A673 (cell line): Measurements from ENCODE around the gene FSCN2. TPM values are rescaled to one million over a fixed set of nuclear protein-coding genes. Genes with fewer than 3 reads are reported as not detected.
A peak's percentile ranks its signal among the peaks of the same experiment; 100 is the strongest.

Experiments
- BruUV-seq: library from RNA; stranded (reverse); fragments of 400-500 nt; replicated peaks from 2 replicates; lab custom pipeline; 2021; lab: Mats Ljungman, UMichigan
- CTCF ChIA-PET: fragments of 300-600 bp; sonication (Branson Sonifier 250); formaldehyde crosslinking; loops from one replicate; lab custom pipeline; 2022; ENCODE audit warnings: antibody characterized with exemption; lab: Charles Lee
- POLR2A ChIA-PET: fragments of 300-600 bp; sonication (Branson Sonifier 250); formaldehyde crosslinking; loops from one replicate; lab custom pipeline; 2022; ENCODE audit warnings: antibody characterized with exemption; ENCODE audit not compliant: low non-redundant PET; lab: Charles Lee
- DNase-seq: peaks from one replicate; pipeline ENCODE4 v3.0.0-alpha.2; 2015; ENCODE audit warnings: low spot score
- H3K27ac ChIP-seq: fragments of 200-600 bp; sonication (generic); 2 replicates; pipeline ENCODE4 v1.5.1; 2016; ENCODE audit warnings: mixed run types, low read depth, mild to moderate bottlenecking, mixed read lengths, antibody characterized with exemption, low read length; ENCODE audit not compliant: poor library complexity, severe bottlenecking
- H3K27me3 ChIP-seq: fragments of 200-600 bp; sonication (generic); replicated peaks from 2 replicates; pipeline ENCODE4 v1.6.1; 2017; ENCODE audit warnings: mixed run types, low read depth, mild to moderate bottlenecking, mixed read lengths, antibody characterized with exemption, low read length; ENCODE audit not compliant: insufficient read depth, poor library complexity
- H3K36me3 ChIP-seq: fragments of 200-600 bp; sonication (generic); 2 replicates; pipeline ENCODE4 v1.6.1; 2016; ENCODE audit warnings: mixed run types, mild to moderate bottlenecking, mixed read lengths, antibody characterized with exemption, low read length; ENCODE audit not compliant: insufficient read depth, poor library complexity, severe bottlenecking
- H3K4me1 ChIP-seq: fragments of 200-600 bp; sonication (generic); 2 replicates; pipeline ENCODE4 v1.6.1; 2017; ENCODE audit warnings: mixed run types, mild to moderate bottlenecking, mixed read lengths, antibody characterized with exemption, low read length; ENCODE audit not compliant: insufficient read depth, poor library complexity, severe bottlenecking
- H3K4me3 ChIP-seq: fragments of 200-600 bp; sonication (generic); 2 replicates; pipeline ENCODE4 v1.5.1; 2016; ENCODE audit warnings: low read depth, mixed run types, mild to moderate bottlenecking, mixed read lengths, low read length; ENCODE audit not compliant: poor library complexity, severe bottlenecking
- H3K9me3 ChIP-seq: fragments of 200-600 bp; sonication (generic); 2 replicates; pipeline ENCODE4 v1.6.1; 2016; ENCODE audit warnings: mixed run types, low read depth, mild to moderate bottlenecking, mixed read lengths, antibody characterized with exemption, low read length; ENCODE audit not compliant: poor library complexity, severe bottlenecking
- CTCF ChIP-seq: fragments of 300-800, 200-600 bp; sonication (generic); conservative IDR thresholded peaks from 2 replicates; pipeline ENCODE4 v1.5.1; 2017; ENCODE audit warnings: low read depth, mild to moderate bottlenecking, antibody characterized with exemption, low read length, moderate library complexity, mixed read lengths
- EZH2 ChIP-seq: fragments of 200-600 bp; sonication (generic); IDR thresholded peaks from 2 replicates; pipeline ENCODE4 v1.6.1; 2017; ENCODE audit warnings: borderline replicate concordance, low read depth, mild to moderate bottlenecking, mixed read lengths, antibody characterized with exemption, low read length; ENCODE audit not compliant: poor library complexity, severe bottlenecking
- intact Hi-C: fragments of 100-400 bp; cut with micrococcal nuclease; formaldehyde crosslinking; loops from one replicate; pipeline ENCODE4 v1.10.0; 2022; ENCODE audit not compliant: unreplicated experiment
- total RNA-seq: library from RNA; stranded (reverse); gene quantifications from 2 replicates; pipeline ENCODE4 v1.2.3, GENCODE V29; 2021

Gene FSCN2
- total RNA-seq, 1 experiment from 2014 or later: 0.26 TPM

- Histone ChIP-seq H3K4me1 (peaks cover 85% of the 10 kb centered on the region), H3K9me3 (no peaks in the 10 kb centered on the region), H3K27me3 (no peaks in the 10 kb centered on the region), H3K36me3 (no peaks in the 10 kb centered on the region), H3K27ac (peak overlapping the region; percentile 71), H3K4me3 (peak overlapping the region; percentile 55)
- DNase-seq: peak; percentile 90
- TSS peak; percentile 18 for BruUV-seq
- TF ChIP-seq EZH2: no peak
- TF ChIP-seq CTCF: peak; percentile 76
- CTCF ChIA-PET: interaction anchor here (0.6 to 1.4 kb wide), 10 partner anchors 9 to 341 kb away, joined by 3 to 7 read pairs (median 3); partner anchors contain the start of gene BAHCC1
- POLR2A ChIA-PET: no interaction called here
- intact Hi-C loops: no loop called here
Observed at GRCh38 chr17:81484195-81484979, 43.8 kb upstream of the FSCN2 start.

GRCh38 chr17:81486199-81486810 is 41.9 kb upstream of the FSCN2 start:
- Histone ChIP-seq H3K36me3 (no peaks in the 10 kb centered on the region), H3K9me3 (no peaks in the 10 kb centered on the region), H3K4me3 (no peak overlapping the region), H3K27me3 (no peaks in the 10 kb centered on the region), H3K4me1 (peaks cover 77% of the 10 kb centered on the region), H3K27ac (peak overlapping the region; percentile 42)
- intact Hi-C loops: loop anchor here (2.0 kb wide), 1 partner anchor 232 kb away; no protein-coding TSS in a partner anchor
- TF ChIP-seq CTCF (no peak), EZH2 (no peak)
- no peak for DNase-seq
- no TSS peak for BruUV-seq
- CTCF ChIA-PET: interaction anchor here (0.7 kb wide), 1 partner anchor 56 kb away, joined by 3 read pairs; no protein-coding TSS in a partner anchor
- POLR2A ChIA-PET: interaction anchor here (0.6 kb wide), 1 partner anchor 247 kb away, joined by 3 read pairs; no protein-coding TSS in a partner anchor

GRCh38 chr17:81487089-81487486 is 41.1 kb upstream of the FSCN2 start:
- TF ChIP-seq EZH2: no peak
- TF ChIP-seq CTCF: no peak

More at GRCh38 chr17:81487089-81487486, 41.1 kb upstream of the FSCN2 start:
- no peaks in the 10 kb centered on the region for H3K9me3 ChIP-seq
- ChIA-PET POLR2A (no interaction called here), CTCF (no interaction called here)
- peaks cover 71% of the 10 kb centered on the region for H3K4me1 ChIP-seq
- DNase-seq: no peak
- no peaks in the 10 kb centered on the region for H3K27me3 ChIP-seq
- H3K36me3 ChIP-seq: no peaks in the 10 kb centered on the region
- H3K27ac ChIP-seq: peak overlapping the region; percentile 96
- intact Hi-C loops: loop anchor here (2.0 kb wide), 1 partner anchor 232 kb away; no protein-coding TSS in a partner anchor
- no TSS peak for BruUV-seq
- H3K4me3 ChIP-seq: no peak overlapping the region
